Keratinocyte (primary cell): ENCODE data around the gene MYBPH. TPM values are rescaled to one million over a fixed set of nuclear protein-coding genes. Genes with fewer than 3 reads are reported as not detected.

Experiments
- DNase-seq: peaks from one replicate; pipeline ENCODE4 v3.0.0-alpha.2; 2011; ENCODE audit warnings: low read depth, missing footprints, low spot score
- FAIRE-seq: peaks from 2 replicates; lab custom pipeline; 2011; peaks lifted over from hg19 to GRCh38; lab: Jason Lieb, UNC
- H2AFZ ChIP-seq: 2 replicates; pipeline ENCODE4 v1.6.0; 2012; ENCODE audit warnings: low read length, control low read depth, inconsistent platforms; ENCODE audit not compliant: control insufficient read depth
- H3K27ac ChIP-seq: 2 replicates; pipeline ENCODE4 v1.5.1; 2011; ENCODE audit warnings: low read length; ENCODE audit not compliant: control insufficient read depth, insufficient read depth
- H3K27me3 ChIP-seq: 3 replicates; pipeline ENCODE4 v1.6.0; 2011; ENCODE audit warnings: low read length; ENCODE audit not compliant: control insufficient read depth, insufficient read depth; ENCODE audit errors: extremely low read depth
- H3K36me3 ChIP-seq, 2 experiments: 2 replicates in 1 of 2; 3 replicates in 1 of 2; pipeline ENCODE4 v1.5.1; 2011; ENCODE audit warnings: low read length in 2 of 2, mild to moderate bottlenecking in 1 of 2; ENCODE audit not compliant: control insufficient read depth in 2 of 2, insufficient read depth in 2 of 2; ENCODE audit errors: extremely low read depth in 1 of 2
- H3K4me1 ChIP-seq: 3 replicates; pipeline ENCODE4 v1.5.1; 2011; ENCODE audit warnings: low read length; ENCODE audit not compliant: control insufficient read depth, insufficient read depth; ENCODE audit errors: extremely low read depth
- H3K4me2 ChIP-seq: 3 replicates; pipeline ENCODE4 v1.6.0; 2011; ENCODE audit warnings: low read depth, low read length; ENCODE audit not compliant: control insufficient read depth, insufficient read depth; ENCODE audit errors: extremely low read depth
- H3K4me3 ChIP-seq, 3 experiments: fragments of 200-600 bp in 1 of 3; sonication (generic) in 1 of 3; 2 replicates in 2 of 3; 3 replicates in 1 of 3; pipeline ENCODE4 v1.5.1; 2011 to 2016; ENCODE audit warnings: low read length in 3 of 3, mild to moderate bottlenecking in 3 of 3, control low read depth in 2 of 3, inconsistent platforms in 1 of 3, low read depth in 1 of 3, mixed read lengths in 1 of 3, mixed run types in 1 of 3, moderate library complexity in 1 of 3; ENCODE audit not compliant: control insufficient read depth in 2 of 3, insufficient read depth in 2 of 3; ENCODE audit errors: extremely low read depth in 1 of 3
- H3K79me2 ChIP-seq: 2 replicates; pipeline ENCODE4 v1.6.0; 2012; ENCODE audit warnings: low read length; ENCODE audit not compliant: control insufficient read depth, insufficient read depth
- H3K9ac ChIP-seq: 3 replicates; pipeline ENCODE4 v1.6.0; 2011; ENCODE audit warnings: low read length; ENCODE audit not compliant: control insufficient read depth, insufficient read depth; ENCODE audit errors: extremely low read depth
- H3K9me1 ChIP-seq: 3 replicates; pipeline ENCODE4 v1.6.0; 2011; ENCODE audit warnings: low read length; ENCODE audit not compliant: control insufficient read depth, insufficient read depth; ENCODE audit errors: extremely low read depth
- H3K9me3 ChIP-seq: 2 replicates; pipeline ENCODE4 v1.5.1; 2012; ENCODE audit warnings: low read depth, low read length; ENCODE audit not compliant: control insufficient read depth
- H4K20me1 ChIP-seq: 3 replicates; pipeline ENCODE4 v1.6.0; 2011; ENCODE audit warnings: low read length; ENCODE audit not compliant: control insufficient read depth, insufficient read depth; ENCODE audit errors: extremely low read depth
- EZH2 ChIP-seq: IDR thresholded peaks from one replicate; pipeline ENCODE4 v1.6.1; 2012; ENCODE audit warnings: inconsistent platforms, mild to moderate bottlenecking, low read length, moderate library complexity
- dilution Hi-C: fragments of 300-500 bp; cut with MboI; formaldehyde crosslinking; loops from one replicate; pipeline ENCODE4 v1.7.0; 2020; ENCODE audit warnings: low sequenced_read_pairs; ENCODE audit not compliant: extremely low pct_ligation_motif_present
- polyA plus RNA-seq, 5 experiments: library from polyadenylated mRNA; depleted of rRNA in 3 of 5; stranded (reverse) in 3 of 5; stranded (forward) in 1 of 5; unstranded in 1 of 5; fragments of >200 nt; gene quantifications; 1 replicate in 1 of 5; 2 replicates in 3 of 5; 3 replicates in 1 of 5; pipeline versions ENCODE4 v1.2.1 to v1.2.3, GENCODE V29; 2011 to 2012; ENCODE audit warnings: missing spikeins in 2 of 5, low read depth in 1 of 5, low replicate concordance in 1 of 5
- TF ChIP-seq, protein P1 (sequence below), 3 experiments: IDR thresholded peaks in 1 of 3; conservative IDR thresholded peaks in 1 of 3; optimal IDR thresholded peaks in 1 of 3; 2 replicates in 2 of 3; 3 replicates in 1 of 3; pipeline versions ENCODE3 to v1.5.1; 2011; ENCODE audit warnings: low read length in 3 of 3, mild to moderate bottlenecking in 3 of 3, moderate library complexity in 2 of 3, control low read depth in 1 of 3, inconsistent platforms in 1 of 3; ENCODE audit not compliant: insufficient read depth in 2 of 3; ENCODE audit errors: extremely low read depth in 1 of 3

The MYBPH gene
- polyA plus RNA-seq, 1 donor (not counting 4 experiments of a cell fraction or from before 2014, with no cell fraction given) = not detected

DNA sequence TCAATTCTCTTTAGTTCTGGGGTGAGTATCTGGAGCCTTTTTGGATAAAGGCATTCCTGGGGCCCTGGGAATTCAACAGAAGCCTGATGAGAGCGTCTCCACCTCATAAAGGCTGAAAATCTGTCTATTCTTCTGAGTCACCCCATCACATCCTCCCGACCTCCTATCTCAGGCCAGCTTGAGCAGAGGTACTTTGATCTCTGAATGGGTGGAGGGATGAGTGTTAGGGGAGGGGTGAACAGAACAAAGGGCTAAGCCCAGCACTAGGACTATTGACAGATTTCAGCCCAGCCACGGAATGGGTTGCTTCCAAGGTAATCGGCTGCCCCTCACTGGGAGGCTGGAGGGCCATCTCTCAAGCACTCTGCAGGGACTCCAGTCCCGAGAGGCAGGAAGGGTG lies 2.5 kb upstream of the MYBPH start:
- Histone ChIP-seq H3K9me3 (no peaks in the 10 kb centered on the region), H3K79me2 (no peaks in the 10 kb centered on the region), H4K20me1 (no peaks in the 10 kb centered on the region), H3K4me3 (no peak overlapping the region), H3K36me3 (no peaks in the 10 kb centered on the region), H3K27ac (no peak overlapping the region), H2AFZ (no peak overlapping the region), H3K27me3 (peaks cover 6% of the 10 kb centered on the region), H3K4me1 (no peaks in the 10 kb centered on the region), H3K4me2 (no peak overlapping the region), H3K9ac (no peak overlapping the region), H3K9me1 (no peaks in the 10 kb centered on the region)
- dilution Hi-C loops = no loop called here
- no peak for FAIRE-seq
- TF ChIP-seq, protein P1, sequence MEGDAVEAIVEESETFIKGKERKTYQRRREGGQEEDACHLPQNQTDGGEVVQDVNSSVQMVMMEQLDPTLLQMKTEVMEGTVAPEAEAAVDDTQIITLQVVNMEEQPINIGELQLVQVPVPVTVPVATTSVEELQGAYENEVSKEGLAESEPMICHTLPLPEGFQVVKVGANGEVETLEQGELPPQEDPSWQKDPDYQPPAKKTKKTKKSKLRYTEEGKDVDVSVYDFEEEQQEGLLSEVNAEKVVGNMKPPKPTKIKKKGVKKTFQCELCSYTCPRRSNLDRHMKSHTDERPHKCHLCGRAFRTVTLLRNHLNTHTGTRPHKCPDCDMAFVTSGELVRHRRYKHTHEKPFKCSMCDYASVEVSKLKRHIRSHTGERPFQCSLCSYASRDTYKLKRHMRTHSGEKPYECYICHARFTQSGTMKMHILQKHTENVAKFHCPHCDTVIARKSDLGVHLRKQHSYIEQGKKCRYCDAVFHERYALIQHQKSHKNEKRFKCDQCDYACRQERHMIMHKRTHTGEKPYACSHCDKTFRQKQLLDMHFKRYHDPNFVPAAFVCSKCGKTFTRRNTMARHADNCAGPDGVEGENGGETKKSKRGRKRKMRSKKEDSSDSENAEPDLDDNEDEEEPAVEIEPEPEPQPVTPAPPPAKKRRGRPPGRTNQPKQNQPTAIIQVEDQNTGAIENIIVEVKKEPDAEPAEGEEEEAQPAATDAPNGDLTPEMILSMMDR (optimal IDR thresholded peaks at IDR 0.05 in 1 of 3, IDR thresholded peaks at IDR 0.05 in 1 of 3, conservative IDR thresholded peaks at IDR 0.05 in 1 of 3; ENCODE audit: extremely low read depth in 1 of 3, insufficient read depth in 2 of 3, low read length in 3 of 3) = no peak
- TF ChIP-seq EZH2 = no peak
- DNase-seq = no peak

DNA sequence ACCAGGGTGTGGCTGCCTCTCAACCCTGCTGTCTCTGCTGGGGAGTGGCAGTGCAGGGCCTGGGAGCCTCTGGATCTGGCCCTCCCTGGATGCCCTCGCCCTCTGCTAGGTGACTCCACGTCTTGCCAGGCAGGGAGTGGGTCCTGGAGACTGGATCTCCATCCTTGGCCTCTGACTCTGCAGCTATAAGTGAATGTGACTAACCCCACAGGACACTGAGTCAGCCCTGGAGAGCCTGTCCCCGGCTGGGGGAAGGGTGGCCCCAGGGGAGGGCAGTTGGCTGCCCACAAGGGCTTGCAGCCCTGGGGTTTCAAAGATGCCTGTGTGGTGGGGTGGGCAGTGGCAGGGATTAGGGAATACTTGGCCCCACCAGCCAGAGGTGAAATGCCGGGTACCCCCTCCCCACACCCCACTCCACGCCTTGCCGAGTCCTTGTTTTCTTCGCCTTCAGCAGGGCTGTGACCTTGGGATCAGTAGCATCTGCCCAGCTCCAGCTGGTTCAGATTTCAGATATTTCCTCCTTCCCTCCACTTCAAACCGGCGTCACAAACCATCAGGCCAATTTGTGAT lies 1.9 kb upstream of the MYBPH start:
- dilution Hi-C loops = no loop called here
- Histone ChIP-seq H3K9me3 (no peaks in the 10 kb centered on the region), H4K20me1 (no peaks in the 10 kb centered on the region), H3K79me2 (no peaks in the 10 kb centered on the region), H3K4me1 (no peaks in the 10 kb centered on the region), H3K36me3 (no peaks in the 10 kb centered on the region), H3K4me2 (no peak overlapping the region), H3K27ac (no peak overlapping the region), H3K27me3 (peaks cover 6% of the 10 kb centered on the region), H2AFZ (no peak overlapping the region), H3K4me3 (no peak overlapping the region), H3K9ac (no peak overlapping the region), H3K9me1 (no peaks in the 10 kb centered on the region)
- TF ChIP-seq EZH2 = no peak
- TF ChIP-seq, protein P1 (optimal IDR thresholded peaks at IDR 0.05 in 1 of 3, IDR thresholded peaks at IDR 0.05 in 1 of 3, conservative IDR thresholded peaks at IDR 0.05 in 1 of 3; ENCODE audit: extremely low read depth in 1 of 3, insufficient read depth in 2 of 3, low read length in 3 of 3) = no peak
- DNase-seq = no peak
- no peak for FAIRE-seq
